Activated naive CD8-positive, alpha-beta T cell treated with anti-CD3 and anti-CD28 coated beads for 36 hours (primary cell): ENCODE data around the gene KCNQ1. TPM values are rescaled to one million over a fixed set of nuclear protein-coding genes. Genes with fewer than 3 reads are reported as not detected.

Source experiments
- DNase-seq: peaks from one replicate; pipeline ENCODE4 v3.0.0; 2021
- H3K27ac Mint-ChIP-seq: one replicate; pipeline ENCODE4 v1.8.0; 2022; ENCODE audit warnings: mild to moderate bottlenecking, moderate library complexity, mixed read lengths
- H3K27me3 Mint-ChIP-seq: one replicate; pipeline ENCODE4 v1.8.0; 2022; ENCODE audit warnings: mild to moderate bottlenecking, mixed read lengths
- H3K36me3 Mint-ChIP-seq: one replicate; pipeline ENCODE4 v1.8.0; 2021; ENCODE audit warnings: mild to moderate bottlenecking, mixed read lengths
- H3K4me1 Mint-ChIP-seq: one replicate; pipeline ENCODE4 v1.8.0; 2021; ENCODE audit warnings: mixed read lengths
- H3K4me3 Mint-ChIP-seq: one replicate; pipeline ENCODE4 v1.8.0; 2022; ENCODE audit warnings: mild to moderate bottlenecking, moderate library complexity, mixed read lengths
- H3K9me3 Mint-ChIP-seq: one replicate; pipeline ENCODE4 v1.8.0; 2022; ENCODE audit warnings: mixed read lengths
- total RNA-seq, 2 experiments: library from RNA; stranded (reverse); gene quantifications; one replicate each; pipeline ENCODE4 v1.2.3, GENCODE V29; 2021

Gene KCNQ1
- total RNA-seq, 2 experiments from 2014 or later = 6.7 to 9.6 TPM

- H3K9me3 Mint-ChIP-seq = no peaks in the 10 kb centered on the region
Observed at GRCh38 chr11:2417856-2418692, 26.7 kb upstream of the KCNQ1 start.

DNA sequence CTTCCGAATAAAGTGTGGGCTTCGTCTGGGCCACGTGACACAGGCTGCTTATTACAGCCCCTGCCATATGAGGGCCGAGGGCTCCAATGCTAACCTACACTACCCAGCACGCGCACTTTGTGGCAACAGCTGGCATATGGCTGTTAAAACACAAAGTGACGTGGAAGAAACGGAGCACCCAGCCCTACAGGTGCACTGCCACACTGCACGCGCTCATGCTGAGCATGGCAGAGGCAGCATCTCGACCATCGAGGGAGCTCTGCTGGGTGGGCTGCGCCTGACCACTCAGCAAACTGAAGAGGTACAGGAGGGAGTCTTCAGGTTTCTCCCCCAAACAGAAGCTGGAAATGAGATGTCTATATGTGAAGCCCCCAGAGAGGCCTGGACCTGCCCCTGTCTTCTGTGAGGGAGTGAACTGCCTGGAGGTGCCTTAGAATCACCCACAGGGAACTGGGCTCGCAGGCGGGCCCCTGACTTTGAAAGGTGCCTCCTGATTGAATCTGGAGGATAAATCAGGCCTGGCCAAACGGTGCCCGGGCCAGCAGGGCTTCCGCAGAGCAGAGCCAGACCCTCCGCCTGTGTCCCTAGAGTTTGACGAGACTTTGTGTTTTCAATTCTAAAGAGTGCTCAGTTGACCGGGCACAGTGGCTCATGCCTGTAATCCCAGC, 26.0 kb upstream of the KCNQ1 start:
- no peaks in the 10 kb centered on the region for H3K36me3 Mint-ChIP-seq
- no peak overlapping the region for H3K4me3 Mint-ChIP-seq
- H3K9me3 Mint-ChIP-seq = no peaks in the 10 kb centered on the region
- H3K27me3 Mint-ChIP-seq = peaks cover 6% of the 10 kb centered on the region
- no peak for DNase-seq
- H3K27ac Mint-ChIP-seq = no peak overlapping the region
- H3K4me1 Mint-ChIP-seq = peaks cover 1% of the 10 kb centered on the region

More at GRCh38 chr11:2417856-2418692, 26.7 kb upstream of the KCNQ1 start:
- H3K36me3 Mint-ChIP-seq = no peaks in the 10 kb centered on the region
- peaks cover 1% of the 10 kb centered on the region for H3K4me1 Mint-ChIP-seq
- no peak for DNase-seq
- no peak overlapping the region for H3K27ac Mint-ChIP-seq
- no peak overlapping the region for H3K4me3 Mint-ChIP-seq
- H3K27me3 Mint-ChIP-seq = peaks cover 6% of the 10 kb centered on the region

DNA sequence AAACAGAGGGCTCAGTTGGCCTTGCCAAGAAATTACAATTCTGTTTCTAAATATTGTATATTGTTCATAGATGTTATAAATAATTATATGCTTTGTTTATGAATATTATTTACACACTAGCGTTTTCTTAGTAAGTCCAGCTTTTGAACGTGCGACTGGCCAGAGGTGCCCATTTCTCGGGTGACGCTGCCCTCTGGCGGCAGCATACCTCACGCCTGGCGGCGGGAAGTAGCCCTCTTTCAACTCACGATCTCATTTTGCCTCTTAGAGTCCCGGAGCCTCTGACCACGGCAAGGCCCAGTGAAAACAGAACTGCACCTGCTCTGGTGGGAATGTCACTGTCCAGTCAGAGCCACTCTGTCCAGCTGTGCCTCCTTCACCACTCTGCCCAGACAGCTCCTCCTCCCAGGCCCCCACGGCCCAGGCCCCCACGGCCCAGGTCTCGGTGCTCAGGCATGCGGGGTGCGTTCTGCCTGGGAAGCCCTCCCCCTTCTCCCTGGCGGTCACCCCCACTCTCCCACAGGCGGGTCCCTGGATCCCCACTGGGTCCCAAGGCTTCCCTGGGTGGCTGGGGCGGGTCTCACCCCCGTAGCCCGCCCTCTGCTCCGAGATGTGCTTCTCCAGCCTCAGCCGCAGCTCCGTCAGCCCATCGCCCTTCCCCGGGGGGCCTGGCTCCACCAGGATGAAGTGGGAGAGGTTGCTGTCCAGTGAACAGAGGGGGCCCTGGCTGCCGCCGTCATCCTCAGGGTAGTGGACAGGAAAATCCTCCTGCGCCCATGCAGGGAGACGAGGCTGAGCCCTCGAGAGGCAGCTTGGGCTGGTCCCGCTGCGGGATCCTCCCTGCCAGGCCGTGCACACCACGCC, 24.9 kb upstream of the KCNQ1 start:
- no peaks in the 10 kb centered on the region for H3K36me3 Mint-ChIP-seq

GRCh38 chr11:2420502-2421225, 24.1 kb upstream of the KCNQ1 start:
- Mint-ChIP-seq H3K9me3 (no peaks in the 10 kb centered on the region), H3K27me3 (peaks cover 3% of the 10 kb centered on the region), H3K4me1 (peaks cover 1% of the 10 kb centered on the region), H3K27ac (no peak overlapping the region), H3K36me3 (no peaks in the 10 kb centered on the region), H3K4me3 (no peak overlapping the region)
- DNase-seq = peak; percentile 69

More for the DNA sequence above, 24.9 kb upstream of the KCNQ1 start:
- peak; percentile 59 for DNase-seq
- Mint-ChIP-seq H3K4me1 (peaks cover 1% of the 10 kb centered on the region), H3K27me3 (peaks cover 6% of the 10 kb centered on the region), H3K4me3 (no peak overlapping the region), H3K27ac (no peak overlapping the region), H3K9me3 (no peaks in the 10 kb centered on the region)

GRCh38 chr11:2421226-2421994, 23.4 kb upstream of the KCNQ1 start:
- H3K27me3 Mint-ChIP-seq = peaks cover 3% of the 10 kb centered on the region
- no peaks in the 10 kb centered on the region for H3K9me3 Mint-ChIP-seq
- no peaks in the 10 kb centered on the region for H3K36me3 Mint-ChIP-seq
- peaks cover 1% of the 10 kb centered on the region for H3K4me1 Mint-ChIP-seq
- no peak for DNase-seq
- no peak overlapping the region for H3K27ac Mint-ChIP-seq
- H3K4me3 Mint-ChIP-seq = no peak overlapping the region

- peaks cover 1% of the 10 kb centered on the region for H3K4me1 Mint-ChIP-seq
- H3K9me3 Mint-ChIP-seq = no peaks in the 10 kb centered on the region
- no peak overlapping the region for H3K27ac Mint-ChIP-seq
- H3K36me3 Mint-ChIP-seq = no peaks in the 10 kb centered on the region
- peaks cover 3% of the 10 kb centered on the region for H3K27me3 Mint-ChIP-seq
- no peak overlapping the region for H3K4me3 Mint-ChIP-seq
- DNase-seq = no peak
Observed at GRCh38 chr11:2421996-2422395, 22.8 kb upstream of the KCNQ1 start.

GRCh38 chr11:2422461-2423156, 22.2 kb upstream of the KCNQ1 start:
- no peaks in the 10 kb centered on the region for H3K36me3 Mint-ChIP-seq
- no peaks in the 10 kb centered on the region for H3K9me3 Mint-ChIP-seq
- no peak overlapping the region for H3K4me3 Mint-ChIP-seq
- peaks cover 3% of the 10 kb centered on the region for H3K27me3 Mint-ChIP-seq
- H3K27ac Mint-ChIP-seq = no peak overlapping the region
- no peak for DNase-seq
- H3K4me1 Mint-ChIP-seq = peaks cover 1% of the 10 kb centered on the region

GRCh38 chr11:2423157-2424025, 21.4 kb upstream of the KCNQ1 start:
- no peaks in the 10 kb centered on the region for H3K9me3 Mint-ChIP-seq
- no peak overlapping the region for H3K27ac Mint-ChIP-seq
- H3K36me3 Mint-ChIP-seq = no peaks in the 10 kb centered on the region
- no peak overlapping the region for H3K4me3 Mint-ChIP-seq
- peaks cover 3% of the 10 kb centered on the region for H3K27me3 Mint-ChIP-seq
- H3K4me1 Mint-ChIP-seq = peaks cover 1% of the 10 kb centered on the region
- no peak for DNase-seq

GRCh38 chr11:2424811-2425495, 19.9 kb upstream of the KCNQ1 start:
- no peaks in the 10 kb centered on the region for H3K4me1 Mint-ChIP-seq
- H3K27me3 Mint-ChIP-seq = peaks cover 3% of the 10 kb centered on the region
- H3K4me3 Mint-ChIP-seq = no peak overlapping the region
- H3K9me3 Mint-ChIP-seq = no peaks in the 10 kb centered on the region
- no peaks in the 10 kb centered on the region for H3K36me3 Mint-ChIP-seq
- DNase-seq = no peak
- H3K27ac Mint-ChIP-seq = no peak overlapping the region

DNA sequence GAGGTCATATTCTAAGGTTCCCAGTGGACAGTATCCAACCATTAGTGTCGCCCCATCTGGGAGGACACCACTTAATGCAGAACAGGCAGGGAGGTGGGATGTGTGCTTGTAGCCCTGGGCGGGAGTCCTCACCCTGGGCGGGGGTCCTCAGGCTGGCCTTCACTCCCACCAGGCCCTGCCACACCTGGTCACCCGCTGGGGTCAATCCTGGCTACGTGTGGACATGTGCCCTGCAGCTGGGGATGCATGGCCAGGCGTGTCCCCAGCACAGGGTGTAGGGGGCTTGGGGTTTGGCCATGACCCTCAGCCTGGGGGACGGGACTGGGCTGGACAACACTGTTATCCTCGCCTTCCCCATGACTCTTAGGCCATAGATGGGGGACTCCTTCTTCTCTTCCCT, 19.3 kb upstream of the KCNQ1 start:
- no peaks in the 10 kb centered on the region for H3K36me3 Mint-ChIP-seq
- H3K4me1 Mint-ChIP-seq = no peaks in the 10 kb centered on the region
- no peaks in the 10 kb centered on the region for H3K9me3 Mint-ChIP-seq
- no peak for DNase-seq
- no peak overlapping the region for H3K4me3 Mint-ChIP-seq
- H3K27me3 Mint-ChIP-seq = peaks cover 3% of the 10 kb centered on the region
- no peak overlapping the region for H3K27ac Mint-ChIP-seq

GRCh38 chr11:2426221-2426620, 18.6 kb upstream of the KCNQ1 start:
- Mint-ChIP-seq H3K27me3 (peaks cover 3% of the 10 kb centered on the region), H3K9me3 (no peaks in the 10 kb centered on the region), H3K36me3 (no peaks in the 10 kb centered on the region), H3K4me3 (no peak overlapping the region), H3K27ac (no peak overlapping the region), H3K4me1 (no peaks in the 10 kb centered on the region)
- DNase-seq = no peak

GRCh38 chr11:2426826-2427521, 17.8 kb upstream of the KCNQ1 start:
- H3K9me3 Mint-ChIP-seq = no peaks in the 10 kb centered on the region
- no peaks in the 10 kb centered on the region for H3K4me1 Mint-ChIP-seq
- no peaks in the 10 kb centered on the region for H3K27me3 Mint-ChIP-seq
- H3K4me3 Mint-ChIP-seq = no peak overlapping the region
- H3K36me3 Mint-ChIP-seq = no peaks in the 10 kb centered on the region
- H3K27ac Mint-ChIP-seq = no peak overlapping the region
- no peak for DNase-seq
